HG03520 (cell line): ENCODE results near the gene DPP6.

Experiments used
- ATAC-seq: cut with Tn5 transposase; IDR thresholded peaks from one replicate; pipeline ENCODE4 v1.9.1; 2021; ENCODE audit warnings: mild to moderate bottlenecking, moderate library complexity; ENCODE audit not compliant: unreplicated experiment

The DPP6 gene

GRCh38 chr7:154581251-154581890 lies 529.2 kb downstream of the DPP6 start:
- no peak for ATAC-seq

DNA sequence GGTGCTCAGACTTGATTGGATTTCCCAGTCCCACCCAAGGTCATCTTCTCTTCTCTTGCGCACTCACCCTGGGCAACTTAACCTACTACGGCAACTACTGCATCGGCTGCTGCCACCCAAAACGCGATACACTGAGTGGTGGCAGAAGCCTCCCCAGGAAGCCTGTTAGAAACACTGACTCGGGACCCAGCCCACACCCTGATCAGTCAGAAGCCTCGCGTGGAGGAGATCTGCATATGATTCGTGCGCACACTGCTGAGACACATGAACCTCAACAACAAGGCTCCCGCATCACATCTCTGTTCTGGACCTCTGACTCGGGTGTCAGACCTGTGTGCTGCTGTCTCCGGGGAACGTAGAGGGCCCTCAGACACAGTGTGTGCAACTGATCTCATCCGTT lies 531.3 kb downstream of the DPP6 start:
- ATAC-seq: no peak

GRCh38 chr7:154584352-154585252 lies 532.4 kb downstream of the DPP6 start:
- no peak for ATAC-seq

- ATAC-seq: no peak
Measured at GRCh38 chr7:154587792-154588191, 535.6 kb downstream of the DPP6 start.

- no peak for ATAC-seq
Measured at GRCh38 chr7:154591544-154591943, 539.3 kb downstream of the DPP6 start.

DNA sequence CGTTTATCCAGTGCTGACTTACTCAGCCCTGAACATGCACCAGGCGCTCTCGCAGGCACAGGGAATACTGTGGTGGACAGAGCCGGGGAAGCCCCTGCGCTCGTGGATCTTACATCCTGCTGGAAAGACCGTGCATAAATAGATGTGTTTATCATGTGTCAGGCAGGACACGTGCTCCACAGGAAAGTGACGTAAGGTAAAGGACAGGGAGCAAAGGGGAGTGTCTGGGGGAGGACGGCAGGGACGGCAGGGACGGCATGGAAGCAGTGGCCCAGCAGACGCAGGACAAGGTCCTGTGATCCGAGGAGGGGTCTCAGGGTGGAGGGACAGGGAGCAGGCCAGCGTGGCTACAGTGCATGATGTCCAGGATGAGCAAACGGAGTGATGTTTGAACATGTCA lies 540.2 kb downstream of the DPP6 start:
- no peak for ATAC-seq

DNA sequence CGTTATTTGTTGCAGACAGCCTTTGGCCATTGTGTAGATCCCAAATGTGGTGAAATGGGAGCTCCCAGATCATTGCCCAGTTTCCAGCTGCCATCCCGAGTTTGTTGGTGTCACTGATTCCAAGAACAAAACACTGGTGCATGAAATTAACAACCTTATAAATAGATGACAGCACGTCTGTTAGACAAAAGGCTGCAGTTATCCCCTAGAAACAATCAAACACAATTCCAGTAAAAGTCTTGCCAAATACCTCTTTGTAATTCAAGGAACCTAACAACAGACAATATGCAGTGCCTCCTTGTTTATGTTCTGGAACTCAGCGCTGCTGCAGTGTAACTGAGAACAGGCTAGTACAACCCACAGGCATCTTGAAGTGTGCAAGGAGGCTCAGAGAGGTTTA lies 546.2 kb downstream of the DPP6 start:
- ATAC-seq: no peak

DNA sequence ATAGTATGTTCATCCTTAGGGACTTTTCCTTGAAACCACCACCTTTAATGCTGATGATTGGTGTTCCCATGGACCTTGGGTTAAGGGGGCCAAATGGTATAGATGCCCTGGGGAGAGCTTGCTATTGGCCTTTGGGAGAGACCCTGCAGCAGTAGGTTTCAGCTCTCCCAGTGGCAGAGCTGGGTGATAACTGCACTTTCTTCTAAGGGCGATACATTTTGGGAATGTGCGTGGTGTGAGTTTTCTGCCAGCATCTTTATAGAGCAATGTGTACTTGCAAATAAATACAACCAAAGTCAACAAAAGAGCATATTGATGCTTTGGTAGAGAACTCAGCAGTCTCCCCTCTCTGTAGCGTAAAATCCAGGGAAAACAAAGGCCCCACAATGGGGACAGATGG lies 546.7 kb downstream of the DPP6 start:
- no peak for ATAC-seq

GRCh38 chr7:154610903-154611302 lies 558.7 kb downstream of the DPP6 start:
- no peak for ATAC-seq

- ATAC-seq: no peak
Measured at GRCh38 chr7:154613811-154614210, 561.6 kb downstream of the DPP6 start.

- ATAC-seq: no peak
Measured at GRCh38 chr7:154620141-154620755, 568.0 kb downstream of the DPP6 start.

DNA sequence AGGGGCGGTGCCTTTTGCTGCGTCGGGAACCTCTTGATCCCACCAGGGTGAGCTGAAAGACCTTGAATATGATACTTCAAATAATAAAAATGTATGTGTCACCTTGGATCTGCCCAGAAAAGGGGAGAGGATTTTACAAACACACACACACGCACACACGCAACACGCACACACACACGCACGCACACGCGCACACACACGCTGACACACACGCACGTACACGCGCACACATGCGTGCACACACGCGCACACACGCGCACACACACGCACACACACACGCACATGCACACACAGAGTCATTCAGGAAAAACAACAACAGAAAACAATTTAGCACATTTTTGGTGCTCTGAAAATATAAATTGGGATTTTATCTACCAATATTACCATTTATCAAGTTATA lies 571.2 kb downstream of the DPP6 start:
- ATAC-seq: no peak

- ATAC-seq: no peak
Measured at GRCh38 chr7:154627646-154628290, 575.6 kb downstream of the DPP6 start.

DNA sequence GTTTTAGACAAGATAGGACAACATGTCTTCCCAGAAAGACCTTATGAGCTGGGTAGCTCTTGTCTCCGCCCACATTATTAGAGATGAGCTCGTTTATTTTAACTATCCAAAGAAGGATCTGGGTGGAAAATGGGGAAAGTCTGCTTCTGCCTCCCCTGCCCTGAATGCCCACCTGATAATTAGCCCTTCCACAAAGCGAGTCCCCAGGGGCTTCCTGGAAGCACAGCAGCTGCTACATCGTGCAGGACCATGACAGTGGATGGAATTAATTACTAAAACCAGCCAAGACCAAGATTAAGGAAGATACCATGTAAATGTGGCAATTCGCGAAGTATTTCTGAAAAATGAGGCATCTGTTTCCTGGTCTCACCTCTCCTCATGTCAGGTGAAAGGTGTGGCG lies 576.4 kb downstream of the DPP6 start:
- no peak for ATAC-seq

- ATAC-seq: no peak
Measured at GRCh38 chr7:154631162-154631561, 579.0 kb downstream of the DPP6 start.

- no peak for ATAC-seq
Measured at GRCh38 chr7:154633641-154634040, 581.4 kb downstream of the DPP6 start.

- ATAC-seq: no peak
Measured at GRCh38 chr7:154638286-154638685, 586.1 kb downstream of the DPP6 start.

GRCh38 chr7:154640266-154640865 lies 588.2 kb downstream of the DPP6 start:
- no peak for ATAC-seq

GRCh38 chr7:154640917-154641316 lies 588.7 kb downstream of the DPP6 start:
- no peak for ATAC-seq

DNA sequence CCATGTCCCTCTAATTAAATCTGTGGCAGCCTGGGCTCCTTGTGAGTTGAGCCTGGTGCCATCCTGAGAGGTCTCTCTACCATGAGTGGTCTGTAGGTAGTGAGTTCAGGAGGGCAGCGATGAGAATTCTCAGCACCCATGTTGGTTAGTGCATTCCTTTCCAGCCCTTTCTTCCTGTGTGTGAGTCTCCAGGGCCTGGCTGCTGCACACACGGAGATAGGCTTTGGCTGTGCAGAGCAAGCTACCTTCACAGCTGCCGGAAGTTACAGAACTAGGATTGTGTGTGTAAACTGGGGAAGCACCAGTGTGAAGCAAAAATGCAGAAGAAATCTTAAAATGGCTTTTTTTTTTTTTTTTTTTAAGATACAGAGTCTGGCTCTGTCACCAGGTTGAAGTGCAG lies 592.2 kb downstream of the DPP6 start:
- ATAC-seq: no peak
